ENCODE results near the gene H3-3A.

DNA sequence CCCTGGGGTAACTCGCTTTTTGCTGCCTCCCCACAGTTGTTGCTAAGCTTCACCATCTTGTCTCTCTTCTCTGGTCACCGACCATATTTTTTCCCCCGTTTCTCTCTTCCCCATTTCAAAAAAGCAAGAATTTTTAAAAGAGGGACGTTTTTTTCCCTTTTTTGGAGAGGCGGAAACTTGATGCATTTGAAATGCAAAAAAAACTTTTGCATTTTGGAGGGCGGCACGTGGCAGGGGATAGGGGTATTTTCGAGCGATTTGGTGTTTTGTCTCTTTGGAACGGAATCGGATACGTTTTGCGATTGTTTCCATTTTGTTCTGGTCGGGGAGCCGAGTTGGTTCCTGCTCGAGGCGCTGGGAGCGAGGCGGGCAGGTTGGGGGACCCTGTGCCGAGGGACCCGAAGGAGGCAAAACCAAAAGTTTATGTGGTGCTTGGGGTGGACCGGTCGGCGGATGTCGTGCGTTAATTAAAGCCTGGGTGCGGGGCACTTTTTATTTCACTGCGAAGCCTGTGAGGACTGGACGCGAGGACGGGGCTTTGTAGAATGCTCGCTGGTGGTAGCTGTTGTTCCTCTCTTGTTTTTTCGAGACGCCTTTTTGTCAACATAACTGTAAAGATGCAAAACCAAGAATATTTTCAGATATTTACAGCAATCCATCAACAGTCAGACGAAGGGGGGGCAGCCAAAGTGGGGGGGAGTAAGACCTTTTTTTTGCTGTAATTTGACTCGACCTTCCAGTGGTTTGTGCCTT lies 884 bp downstream of the H3-3A start:
- TF ChIP-seq, protein P1, sequence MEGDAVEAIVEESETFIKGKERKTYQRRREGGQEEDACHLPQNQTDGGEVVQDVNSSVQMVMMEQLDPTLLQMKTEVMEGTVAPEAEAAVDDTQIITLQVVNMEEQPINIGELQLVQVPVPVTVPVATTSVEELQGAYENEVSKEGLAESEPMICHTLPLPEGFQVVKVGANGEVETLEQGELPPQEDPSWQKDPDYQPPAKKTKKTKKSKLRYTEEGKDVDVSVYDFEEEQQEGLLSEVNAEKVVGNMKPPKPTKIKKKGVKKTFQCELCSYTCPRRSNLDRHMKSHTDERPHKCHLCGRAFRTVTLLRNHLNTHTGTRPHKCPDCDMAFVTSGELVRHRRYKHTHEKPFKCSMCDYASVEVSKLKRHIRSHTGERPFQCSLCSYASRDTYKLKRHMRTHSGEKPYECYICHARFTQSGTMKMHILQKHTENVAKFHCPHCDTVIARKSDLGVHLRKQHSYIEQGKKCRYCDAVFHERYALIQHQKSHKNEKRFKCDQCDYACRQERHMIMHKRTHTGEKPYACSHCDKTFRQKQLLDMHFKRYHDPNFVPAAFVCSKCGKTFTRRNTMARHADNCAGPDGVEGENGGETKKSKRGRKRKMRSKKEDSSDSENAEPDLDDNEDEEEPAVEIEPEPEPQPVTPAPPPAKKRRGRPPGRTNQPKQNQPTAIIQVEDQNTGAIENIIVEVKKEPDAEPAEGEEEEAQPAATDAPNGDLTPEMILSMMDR (IDR thresholded peaks at IDR 0.05): no peak
- TF ChIP-seq POLR2A (IDR thresholded peaks at IDR 0.05): no peak

Data from Peyer's patch (tissue), 4 donors.